Neural progenitor cell (in vitro differentiated cells): ENCODE results near the gene MMP20.

Experiments used
- CTCF ChIP-seq: fragments of 200-600 bp; sonication (generic); IDR thresholded peaks from 2 replicates; pipeline ENCODE4 v1.5.1; 2017; ENCODE audit warnings: antibody characterized with exemption, mild to moderate bottlenecking
- EZH2 ChIP-seq: fragments of 200-600 bp; sonication (generic); IDR thresholded peaks from 2 replicates; pipeline ENCODE4 v1.6.1; 2017; ENCODE audit warnings: antibody characterized with exemption, mild to moderate bottlenecking, moderate library complexity
- EZH2phosphoT487 ChIP-seq: fragments of 200-600 bp; sonication (generic); IDR thresholded peaks from 2 replicates; pipeline ENCODE4 v1.6.1; 2017; ENCODE audit warnings: antibody characterized with exemption

- TF ChIP-seq CTCF (no peak), EZH2phosphoT487 (no peak), EZH2 (no peak)
Measured at GRCh38 chr11:102633385-102634026, 8.4 kb upstream of the MMP20 start.
